GM21423 (cell line): ENCODE measurements around the gene ASTN2.
A peak's percentile ranks its signal among the peaks of the same experiment; 100 is the strongest.

Experiments
- ATAC-seq: cut with Tn5 transposase; IDR thresholded peaks from one replicate; pipeline ENCODE4 v1.9.1; 2021; ENCODE audit warnings: mild to moderate bottlenecking, moderate library complexity; ENCODE audit not compliant: unreplicated experiment

Gene ASTN2

GRCh38 chr9:116774421-116775180 lies 640.3 kb downstream of the ASTN2 start:
- no peak for ATAC-seq

GRCh38 chr9:116767219-116767618 lies 647.6 kb downstream of the ASTN2 start:
- no peak for ATAC-seq

GRCh38 chr9:116765011-116765410 lies 649.8 kb downstream of the ASTN2 start:
- ATAC-seq = no peak

- ATAC-seq = no peak
Measured at GRCh38 chr9:116763770-116764169, 651.1 kb downstream of the ASTN2 start.

- ATAC-seq = no peak
Measured at GRCh38 chr9:116760636-116761035, 654.2 kb downstream of the ASTN2 start.

- ATAC-seq = no peak
Measured at GRCh38 chr9:116757030-116757429, 657.8 kb downstream of the ASTN2 start.

GRCh38 chr9:116753389-116753788 lies 661.5 kb downstream of the ASTN2 start:
- peak; percentile 58 for ATAC-seq

GRCh38 chr9:116750510-116750909 lies 664.3 kb downstream of the ASTN2 start:
- ATAC-seq = no peak

- no peak for ATAC-seq
Measured at GRCh38 chr9:116749772-116750171, 665.1 kb downstream of the ASTN2 start.

GRCh38 chr9:116749176-116749575 lies 665.7 kb downstream of the ASTN2 start:
- ATAC-seq = no peak

- no peak for ATAC-seq
Measured at GRCh38 chr9:116741742-116742141, 673.1 kb downstream of the ASTN2 start.

GRCh38 chr9:116741086-116741740 lies 673.6 kb downstream of the ASTN2 start:
- no peak for ATAC-seq

GRCh38 chr9:116737152-116737546 lies 677.7 kb downstream of the ASTN2 start:
- peak; percentile 60 for ATAC-seq

- no peak for ATAC-seq
Measured at GRCh38 chr9:116736399-116737151, 678.3 kb downstream of the ASTN2 start.

- no peak for ATAC-seq
Measured at GRCh38 chr9:116733010-116733641, 681.7 kb downstream of the ASTN2 start.

GRCh38 chr9:116726602-116727001 lies 688.3 kb downstream of the ASTN2 start:
- no peak for ATAC-seq

- no peak for ATAC-seq
Measured at GRCh38 chr9:116724123-116724522, 690.7 kb downstream of the ASTN2 start.

GRCh38 chr9:116721944-116722343 lies 692.9 kb downstream of the ASTN2 start:
- ATAC-seq = no peak

GRCh38 chr9:116721411-116721810 lies 693.4 kb downstream of the ASTN2 start:
- no peak for ATAC-seq

GRCh38 chr9:116720111-116720510 lies 694.7 kb downstream of the ASTN2 start:
- ATAC-seq = no peak

- ATAC-seq = no peak
Measured at GRCh38 chr9:116718111-116718510, 696.7 kb downstream of the ASTN2 start.
